ACC112 (cell line): ENCODE measurements around the gene GNB4.

Experiments used
- H2AFZ ChIP-seq: fragments of 200-600 bp; sonication (generic); one replicate; pipeline ENCODE4 v1.6.0; 2017; ENCODE audit warnings: antibody characterized with exemption, low read length; ENCODE audit not compliant: unreplicated experiment
- H3K27ac ChIP-seq: fragments of 200-600 bp; sonication (generic); 2 replicates; pipeline ENCODE4 v1.5.1; 2014; ENCODE audit warnings: low read depth, mild to moderate bottlenecking, antibody characterized with exemption, low read length, moderate library complexity
- H3K27me3 ChIP-seq: fragments of 200-600 bp; sonication (generic); 2 replicates; pipeline ENCODE4 v1.6.1; 2014; ENCODE audit warnings: mild to moderate bottlenecking, antibody characterized with exemption, low read length, moderate library complexity, mixed read lengths; ENCODE audit not compliant: insufficient read depth
- H3K36me3 ChIP-seq: fragments of 200-600 bp; sonication (generic); 2 replicates; pipeline ENCODE4 v1.6.1; 2016; ENCODE audit warnings: mild to moderate bottlenecking, antibody characterized with exemption, low read length, moderate library complexity, mixed read lengths; ENCODE audit not compliant: insufficient read depth
- H3K4me1 ChIP-seq: fragments of 200-600 bp; sonication (generic); one replicate; pipeline ENCODE4 v1.6.1; 2016; ENCODE audit warnings: low read length, mixed read lengths; ENCODE audit not compliant: insufficient read depth, unreplicated experiment, control insufficient read depth
- H3K4me3 ChIP-seq: fragments of 200-600 bp; sonication (generic); 2 replicates; pipeline ENCODE4 v1.5.1; 2014; ENCODE audit warnings: mild to moderate bottlenecking, low read depth, low read length
- H3K79me2 ChIP-seq: fragments of 200-600 bp; sonication (generic); one replicate; pipeline ENCODE4 v1.6.0; 2016; ENCODE audit warnings: low read length; ENCODE audit not compliant: control insufficient read depth, unreplicated experiment, insufficient read depth

GNB4 gene

GRCh38 chr3:179438841-179439240 lies 12.4 kb downstream of the GNB4 start:
- H3K27me3 ChIP-seq: no peaks in the 10 kb centered on the region
- no peak overlapping the region for H2AFZ ChIP-seq
- peaks cover 90% of the 10 kb centered on the region for H3K79me2 ChIP-seq
- no peaks in the 10 kb centered on the region for H3K36me3 ChIP-seq
- H3K4me3 ChIP-seq: no peak overlapping the region
- peaks cover 6% of the 10 kb centered on the region for H3K4me1 ChIP-seq
- no peak overlapping the region for H3K27ac ChIP-seq

DNA sequence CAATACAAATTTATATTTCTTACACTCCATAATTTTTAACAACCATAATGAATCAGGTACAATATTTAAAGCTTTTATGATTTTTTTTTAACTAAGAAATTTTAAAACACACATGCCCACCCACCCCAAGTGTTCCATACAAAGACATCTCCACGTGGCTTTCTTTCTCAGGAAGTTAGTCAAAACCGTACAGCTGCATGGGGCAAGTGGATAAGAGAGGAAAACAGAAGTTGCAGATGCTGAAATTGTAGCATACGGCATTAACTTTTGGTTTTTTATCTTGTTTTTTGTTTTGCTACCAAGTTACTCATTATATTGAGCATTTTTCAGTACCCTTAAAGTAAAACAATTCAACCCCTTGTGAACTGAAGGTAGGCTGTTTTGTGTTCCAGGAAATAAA lies 14.8 kb downstream of the GNB4 start:
- Histone ChIP-seq H2AFZ (no peak overlapping the region), H3K27me3 (no peaks in the 10 kb centered on the region), H3K4me3 (no peak overlapping the region), H3K4me1 (peaks cover 4% of the 10 kb centered on the region), H3K36me3 (no peaks in the 10 kb centered on the region), H3K79me2 (peaks cover 92% of the 10 kb centered on the region), H3K27ac (no peak overlapping the region)

DNA sequence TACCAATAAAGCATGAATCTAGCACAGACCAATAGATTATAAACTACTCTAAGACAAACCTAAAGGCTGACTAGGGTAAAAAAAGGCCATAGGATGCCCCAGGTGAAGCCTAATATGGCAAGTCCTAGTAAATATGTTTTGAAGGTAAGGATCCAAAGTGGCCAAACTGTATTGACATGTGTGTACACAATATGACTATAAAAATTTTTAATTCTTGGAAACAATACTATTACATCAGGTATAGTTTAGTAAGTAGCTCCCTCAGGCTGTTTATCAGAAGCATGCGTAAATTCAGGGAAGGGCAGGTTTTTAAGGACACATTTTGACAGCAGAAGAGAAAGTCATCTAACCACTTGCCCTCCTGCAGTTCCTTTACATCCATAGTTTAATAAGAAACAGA lies 18.8 kb downstream of the GNB4 start:
- Histone ChIP-seq H3K4me1 (no peaks in the 10 kb centered on the region), H3K79me2 (peaks cover 95% of the 10 kb centered on the region), H3K27me3 (no peaks in the 10 kb centered on the region), H3K36me3 (no peaks in the 10 kb centered on the region), H2AFZ (no peak overlapping the region), H3K4me3 (no peak overlapping the region), H3K27ac (no peak overlapping the region)

GRCh38 chr3:179432021-179432420 lies 19.2 kb downstream of the GNB4 start:
- Histone ChIP-seq H3K4me3 (no peak overlapping the region), H3K4me1 (no peaks in the 10 kb centered on the region), H2AFZ (no peak overlapping the region), H3K36me3 (no peaks in the 10 kb centered on the region), H3K27me3 (no peaks in the 10 kb centered on the region), H3K27ac (no peak overlapping the region), H3K79me2 (peaks cover 92% of the 10 kb centered on the region)

GRCh38 chr3:179430277-179430870 lies 20.9 kb downstream of the GNB4 start:
- Histone ChIP-seq H3K79me2 (peaks cover 93% of the 10 kb centered on the region), H2AFZ (no peak overlapping the region), H3K27ac (no peak overlapping the region), H3K27me3 (no peaks in the 10 kb centered on the region), H3K4me3 (no peak overlapping the region), H3K36me3 (0 out of 2 replicates have a peak, but pooled peaks cover 8% of the 10 kb centered on the region), H3K4me1 (no peaks in the 10 kb centered on the region)

GRCh38 chr3:179428876-179429548 lies 22.3 kb downstream of the GNB4 start:
- Histone ChIP-seq H3K36me3 (peaks cover 13% of the 10 kb centered on the region), H2AFZ (no peak overlapping the region), H3K79me2 (peaks cover 88% of the 10 kb centered on the region), H3K27me3 (no peaks in the 10 kb centered on the region), H3K4me1 (no peaks in the 10 kb centered on the region), H3K4me3 (no peak overlapping the region), H3K27ac (no peak overlapping the region)

- H3K36me3 ChIP-seq: peaks cover 16% of the 10 kb centered on the region
- H3K27ac ChIP-seq: no peak overlapping the region
- H3K4me3 ChIP-seq: no peak overlapping the region
- H3K4me1 ChIP-seq: no peaks in the 10 kb centered on the region
- peaks cover 56% of the 10 kb centered on the region for H3K79me2 ChIP-seq
- H2AFZ ChIP-seq: no peak overlapping the region
- no peaks in the 10 kb centered on the region for H3K27me3 ChIP-seq
Measured at GRCh38 chr3:179425075-179425474, 26.2 kb downstream of the GNB4 start.

- no peaks in the 10 kb centered on the region for H3K27me3 ChIP-seq
- no peak overlapping the region for H3K4me3 ChIP-seq
- peaks cover 35% of the 10 kb centered on the region for H3K36me3 ChIP-seq
- peak overlapping the region; percentile 18 for H2AFZ ChIP-seq
- no peaks in the 10 kb centered on the region for H3K4me1 ChIP-seq
- H3K27ac ChIP-seq: no peak overlapping the region
- H3K79me2 ChIP-seq: peaks cover 26% of the 10 kb centered on the region
Measured at GRCh38 chr3:179421500-179421899, 29.8 kb downstream of the GNB4 start.

- no peaks in the 10 kb centered on the region for H3K27me3 ChIP-seq
- H3K36me3 ChIP-seq: peaks cover 33% of the 10 kb centered on the region
- H2AFZ ChIP-seq: no peak overlapping the region
- H3K27ac ChIP-seq: no peak overlapping the region
- peaks cover 7% of the 10 kb centered on the region for H3K79me2 ChIP-seq
- no peaks in the 10 kb centered on the region for H3K4me1 ChIP-seq
- no peak overlapping the region for H3K4me3 ChIP-seq
Measured at GRCh38 chr3:179418610-179419009, 32.7 kb downstream of the GNB4 start.

DNA sequence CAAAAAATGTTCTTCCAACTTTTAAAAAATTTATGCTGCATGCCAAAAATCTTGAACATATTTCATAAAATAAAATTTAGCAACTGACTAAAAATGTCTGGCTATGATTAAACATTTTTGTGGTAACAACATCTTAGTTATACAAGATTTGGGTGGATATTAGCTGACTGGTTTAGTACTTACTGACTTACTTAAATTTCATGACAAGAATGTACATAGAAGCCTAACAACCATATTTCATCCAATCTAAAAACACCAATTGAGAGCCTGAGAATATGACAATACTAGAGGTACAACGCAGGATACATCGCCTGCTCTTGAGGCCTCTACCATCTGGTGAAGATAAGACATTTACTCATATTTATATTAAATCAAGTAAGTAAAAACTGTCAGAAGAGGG lies 34.6 kb downstream of the GNB4 start:
- Histone ChIP-seq H3K4me3 (no peak overlapping the region), H3K27ac (no peak overlapping the region), H3K79me2 (peaks cover 3% of the 10 kb centered on the region), H2AFZ (no peak overlapping the region), H3K27me3 (no peaks in the 10 kb centered on the region), H3K36me3 (peaks cover 40% of the 10 kb centered on the region), H3K4me1 (no peaks in the 10 kb centered on the region)

- Histone ChIP-seq H3K4me3 (no peak overlapping the region), H3K27me3 (no peaks in the 10 kb centered on the region), H3K27ac (no peak overlapping the region), H2AFZ (no peak overlapping the region), H3K36me3 (peaks cover 40% of the 10 kb centered on the region), H3K79me2 (peaks cover 3% of the 10 kb centered on the region), H3K4me1 (no peaks in the 10 kb centered on the region)
Measured at GRCh38 chr3:179415377-179415776, 35.9 kb downstream of the GNB4 start.
